SK-N-MC (cell line): ENCODE results near the gene MSH5.
A peak's percentile ranks its signal among the peaks of the same experiment; 100 is the strongest.

ENCODE experiments used
- EZH2 ChIP-seq: fragments of 200-600 bp; sonication (generic); IDR thresholded peaks from one replicate; pipeline ENCODE4 v1.6.1; 2017; ENCODE audit warnings: antibody characterized with exemption
- POLR2AphosphoS5 ChIP-seq: IDR thresholded peaks from 2 replicates; pipeline ENCODE4 v1.6.1; 2012; ENCODE audit warnings: mild to moderate bottlenecking, low read depth, low read length, borderline replicate concordance

DNA sequence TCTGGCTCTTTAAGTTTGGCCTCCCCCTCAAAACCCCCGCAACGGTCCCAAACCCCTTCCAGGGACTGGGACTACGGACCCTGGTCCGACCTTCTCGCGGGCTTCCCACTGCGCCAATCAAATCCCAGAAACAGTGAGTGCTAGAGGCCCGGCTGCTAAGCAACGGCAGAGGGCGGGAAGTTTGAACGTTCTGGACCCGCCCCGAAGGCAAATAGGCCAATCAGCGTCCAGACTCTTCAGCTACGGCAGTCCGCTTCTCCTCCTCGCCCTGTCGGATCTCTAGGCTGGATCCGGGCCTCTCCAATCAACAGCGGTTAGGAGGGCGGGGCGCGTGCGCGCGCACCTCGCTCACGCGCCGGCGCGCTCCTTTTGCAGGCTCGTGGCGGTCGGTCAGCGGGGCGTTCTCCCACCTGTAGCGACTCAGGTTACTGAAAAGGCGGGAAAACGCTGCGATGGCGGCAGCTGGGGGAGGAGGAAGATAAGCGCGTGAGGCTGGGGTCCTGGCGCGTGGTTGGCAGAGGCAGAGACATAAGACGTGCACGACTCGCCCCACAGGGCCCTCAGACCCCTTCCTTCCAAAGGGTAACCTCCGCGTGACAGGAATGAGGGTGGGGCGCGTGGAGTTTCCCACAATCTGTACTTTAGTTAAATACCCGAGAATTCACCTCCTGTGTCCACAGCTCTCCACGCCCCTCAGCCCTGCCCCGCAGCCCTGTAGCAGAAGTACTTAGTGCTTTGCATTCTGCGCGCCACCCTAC, at the start of gene MSH5:
- TF ChIP-seq EZH2 (no peak), POLR2AphosphoS5 (peak; percentile 86)
